H1 (cell line): ENCODE measurements around the gene RREB1. TPM values are rescaled to one million over a fixed set of nuclear protein-coding genes. Genes with fewer than 3 reads are reported as not detected.

ENCODE experiments used
- CTCF ChIA-PET: fragments of 300-600 bp; sonication (Branson Sonifier 250); formaldehyde crosslinking; loops from one replicate; lab custom pipeline; 2021; ENCODE audit not compliant: partially characterized antibody; lab: Charles Lee
- POLR2A ChIA-PET: fragments of 300-600 bp; sonication (Branson Sonifier 250); formaldehyde crosslinking; loops from one replicate; lab custom pipeline; 2021; ENCODE audit warnings: inconsistent platforms; ENCODE audit not compliant: partially characterized antibody; lab: Charles Lee
- DNase-seq, 2 experiments: peaks; one replicate each; pipeline versions ENCODE4 v3.0.0 to v3.0.0-alpha.2; 2010 to 2022; ENCODE audit warnings: low spot score in 2 of 2, low read depth in 1 of 2, mixed read lengths in 1 of 2
- FAIRE-seq: peaks from 2 replicates; lab custom pipeline; 2011; peaks lifted over from hg19 to GRCh38; lab: Jason Lieb, UNC
- H2AFZ ChIP-seq: 2 replicates; pipeline ENCODE4 v1.8.1; 2012; ENCODE audit warnings: low read length, inconsistent platforms
- H2AK5ac ChIP-seq: 2 replicates; pipeline ENCODE4 v1.6.1; 2013; ENCODE audit warnings: low read depth, low read length
- H2BK120ac ChIP-seq: replicated peaks from 2 replicates; pipeline ENCODE3; 2013; ENCODE audit warnings: low read depth, low read length, inconsistent platforms
- H2BK12ac ChIP-seq: 2 replicates; pipeline ENCODE4 v1.6.1; 2013; ENCODE audit warnings: low read depth, low read length
- H2BK15ac ChIP-seq: 2 replicates; pipeline ENCODE4 v1.6.1; 2013; ENCODE audit warnings: low read length
- H2BK20ac ChIP-seq: 2 replicates; pipeline ENCODE4 v1.6.1; 2013; ENCODE audit warnings: low read length
- H2BK5ac ChIP-seq: 2 replicates; pipeline ENCODE4 v1.6.1; 2013; ENCODE audit warnings: low read depth, low read length
- H3K14ac ChIP-seq: 2 replicates; pipeline ENCODE4 v1.6.1; 2013; ENCODE audit warnings: inconsistent platforms; ENCODE audit not compliant: insufficient read length
- H3K18ac ChIP-seq: 2 replicates; pipeline ENCODE4 v1.6.1; 2013; ENCODE audit warnings: low read length; ENCODE audit errors: extremely low read depth
- H3K23ac ChIP-seq: 2 replicates; pipeline ENCODE4 v1.6.1; 2013; ENCODE audit warnings: inconsistent platforms; ENCODE audit not compliant: insufficient read length
- H3K23me2 ChIP-seq: 2 replicates; pipeline ENCODE4 v1.6.1; 2013; ENCODE audit warnings: low read depth, low read length
- H3K27ac ChIP-seq: 2 replicates; pipeline ENCODE4 v1.6.1; 2011; ENCODE audit warnings: low read depth, low read length, inconsistent platforms
- H3K27me3 ChIP-seq, 4 experiments: replicated peaks in 1 of 4; 1 replicate in 1 of 4; 2 replicates in 3 of 4; pipeline versions ENCODE4 v1.6.1 to v1.8.1; 2011 to 2013; ENCODE audit warnings: low read length in 3 of 4, mild to moderate bottlenecking in 3 of 4, inconsistent platforms in 2 of 4, mixed read lengths in 2 of 4, moderate library complexity in 1 of 4; ENCODE audit not compliant: control insufficient read depth in 3 of 4, insufficient read depth in 3 of 4; ENCODE audit errors: extremely low read depth in 1 of 4
- H3K36me3 ChIP-seq, 4 experiments: 2 replicates each; pipeline versions ENCODE4 v1.6.1 to v1.8.1; 2011 to 2013; ENCODE audit warnings: mild to moderate bottlenecking in 4 of 4, low read length in 3 of 4, moderate library complexity in 2 of 4, control low read depth in 1 of 4, inconsistent platforms in 1 of 4; ENCODE audit not compliant: insufficient read depth in 4 of 4, control insufficient read depth in 2 of 4
- H3K4ac ChIP-seq: replicated peaks from 2 replicates; pipeline ENCODE3; 2013; ENCODE audit warnings: low read length, low read depth, mixed read lengths, inconsistent platforms; ENCODE audit not compliant: insufficient read length
- H3K4me1 ChIP-seq, 4 experiments: replicated peaks in 1 of 4; 1 replicate in 1 of 4; 2 replicates in 3 of 4; pipeline versions ENCODE4 v1.6.1 to v1.8.1; 2011 to 2013; ENCODE audit warnings: low read length in 3 of 4, inconsistent platforms in 2 of 4, mixed read lengths in 1 of 4; ENCODE audit not compliant: insufficient read depth in 4 of 4, control insufficient read depth in 3 of 4
- H3K4me2 ChIP-seq, 2 experiments: 2 replicates each; pipeline versions ENCODE4 v1.6.1 to v1.8.1; 2011 to 2013; ENCODE audit warnings: low read depth in 2 of 2, low read length in 2 of 2, control low read depth in 1 of 2, inconsistent platforms in 1 of 2, mild to moderate bottlenecking in 1 of 2; ENCODE audit not compliant: insufficient read depth in 1 of 2
- H3K4me3 ChIP-seq, 4 experiments: fragments of 200-600, 300-600 bp in 1 of 4; sonication (generic), shearing (Covaris generic), sonication (Bioruptor Twin) in 1 of 4; 2 replicates each; pipeline versions ENCODE4 v1.5.1 to v1.8.1; 2011 to 2016; ENCODE audit warnings: low read length in 4 of 4, low read depth in 3 of 4, control low read depth in 2 of 4, inconsistent platforms in 2 of 4, mild to moderate bottlenecking in 2 of 4, mixed read lengths in 1 of 4, moderate library complexity in 1 of 4; ENCODE audit not compliant: insufficient read depth in 2 of 4; ENCODE audit errors: extremely low read depth in 1 of 4
- H3K56ac ChIP-seq: replicated peaks from 2 replicates; pipeline ENCODE3; 2013; ENCODE audit warnings: low read depth, mild to moderate bottlenecking, mixed read lengths, low read length, inconsistent platforms; ENCODE audit not compliant: insufficient read length
- H3K79me1 ChIP-seq: 2 replicates; pipeline ENCODE4 v1.6.1; 2013; ENCODE audit warnings: low read depth, low read length, control low read depth
- H3K79me2 ChIP-seq, 2 experiments: 2 replicates each; pipeline versions ENCODE4 v1.6.1 to v1.8.1; 2012 to 2013; ENCODE audit warnings: low read length in 2 of 2, mild to moderate bottlenecking in 2 of 2, inconsistent platforms in 1 of 2; ENCODE audit not compliant: insufficient read depth in 2 of 2, control insufficient read depth in 1 of 2
- H3K9ac ChIP-seq, 4 experiments: replicated peaks in 1 of 4; 1 replicate in 1 of 4; 2 replicates in 3 of 4; pipeline versions ENCODE4 v1.6.1 to v1.8.1; 2011 to 2013; ENCODE audit warnings: low read depth in 3 of 4, low read length in 3 of 4, control low read depth in 2 of 4, mild to moderate bottlenecking in 2 of 4, moderate library complexity in 2 of 4, inconsistent platforms in 1 of 4; ENCODE audit errors: extremely low read depth in 1 of 4
- H3K9me3 ChIP-seq, 2 experiments: 2 replicates each; pipeline versions ENCODE4 v1.6.1 to v1.8.1; 2012 to 2013; ENCODE audit warnings: mild to moderate bottlenecking in 2 of 2, moderate library complexity in 2 of 2, control low read depth in 1 of 2, inconsistent platforms in 1 of 2, low read depth in 1 of 2, low read length in 1 of 2, mixed read lengths in 1 of 2; ENCODE audit not compliant: insufficient read depth in 2 of 2
- H4K20me1 ChIP-seq, 2 experiments: replicated peaks in 1 of 2; 2 replicates each; pipeline versions ENCODE3 to v1.8.1; 2011 to 2013; ENCODE audit warnings: inconsistent platforms in 2 of 2, low read length in 2 of 2, mild to moderate bottlenecking in 1 of 2; ENCODE audit not compliant: insufficient read depth in 2 of 2, control insufficient read depth in 1 of 2
- H4K5ac ChIP-seq: 2 replicates; pipeline ENCODE4 v1.6.1; 2013; ENCODE audit warnings: low read length, low read depth, mixed read lengths, inconsistent platforms; ENCODE audit not compliant: insufficient read length
- H4K8ac ChIP-seq: 2 replicates; pipeline ENCODE4 v1.8.0; 2013; ENCODE audit warnings: mild to moderate bottlenecking, moderate library complexity, low read length, inconsistent platforms; ENCODE audit not compliant: insufficient read depth; ENCODE audit errors: extremely low read depth
- H4K91ac ChIP-seq: replicated peaks from 2 replicates; pipeline ENCODE3; 2013; ENCODE audit warnings: low read length, mixed read lengths, inconsistent platforms; ENCODE audit not compliant: insufficient read length
- CTBP2 ChIP-seq: IDR thresholded peaks from 2 replicates; pipeline ENCODE4 v1.7.0; 2011; ENCODE audit warnings: borderline replicate concordance, mild to moderate bottlenecking, moderate library complexity, mixed read lengths, low read length; ENCODE audit not compliant: insufficient read depth, insufficient read length
- HDAC6 ChIP-seq: IDR thresholded peaks from one replicate; pipeline ENCODE4 v1.7.1; 2012; ENCODE audit warnings: low read depth, mild to moderate bottlenecking, inconsistent platforms, low read length, moderate library complexity
- MAX ChIP-seq: IDR thresholded peaks from 2 replicates; pipeline ENCODE4 v1.6.1; 2012; ENCODE audit warnings: inconsistent platforms
- POLR2A ChIP-seq, 2 experiments: IDR thresholded peaks; 1 replicate in 1 of 2; 2 replicates in 1 of 2; pipeline ENCODE4 v1.6.1; 2011; ENCODE audit warnings: low read depth in 2 of 2, low read length in 2 of 2, mild to moderate bottlenecking in 2 of 2; ENCODE audit errors: control extremely low read depth in 1 of 2
- USF2 ChIP-seq: IDR thresholded peaks from 2 replicates; pipeline ENCODE4 v1.6.1; 2011; ENCODE audit warnings: low read length, improper control_type of control experiment
- YY1 ChIP-seq: IDR thresholded peaks from 2 replicates; pipeline ENCODE4 v1.6.1; 2011; ENCODE audit warnings: low read depth, mild to moderate bottlenecking, low read length
- WGBS, 2 experiments: shearing (Covaris generic) in 1 of 2; methylation state at CpG; one replicate each; pipeline versions ENCODE4 v1.1.6 to v1.1.7; 2013 to 2015; ENCODE audit warnings: low lambda C conversion rate in 2 of 2, mixed read lengths in 2 of 2, inconsistent platforms in 1 of 2, low coverage in 1 of 2, missing lambda C conversion rate in 1 of 2; ENCODE audit not compliant: insufficient replicate concordance in 2 of 2, insufficient coverage in 1 of 2, insufficient read length in 1 of 2; ENCODE audit errors: extremely low coverage in 1 of 2, missing lambda C conversion rate in 1 of 2; 5-methylcytosine and 5-hydroxymethylcytosine counted together
- polyA plus RNA-seq, 7 experiments: library from polyadenylated mRNA; depleted of rRNA in 3 of 7; stranded (reverse) in 5 of 7; unstranded in 2 of 7; fragments of >200 nt in 5 of 7; fragments of 200-250 nt in 2 of 7; gene quantifications; 1 replicate in 5 of 7; 2 replicates in 1 of 7; 4 replicates in 1 of 7; pipeline versions ENCODE4 v1.2.1 to v1.2.3, GENCODE V29; 2011 to 2013; ENCODE audit warnings: missing spikeins in 2 of 7, mixed read lengths in 2 of 7
- total RNA-seq: library from RNA; stranded (reverse); fragmentation: NEBNext Ultra II Directional; extraction: Animal tissue kit (Norgen Biotek cat#: 25700); gene quantifications from 2 replicates; pipeline ENCODE4 v1.2.1, GENCODE V29; 2021

The RREB1 gene
- total and polyA plus RNA-seq, 2 of the 8 experiments (the other 6 are each of a cell fraction or from before 2014, with no cell fraction given) = 3.9 to 34.7 TPM

GRCh38 chr6:7188492-7188891 lies 80.7 kb downstream of the RREB1 start:
- H3K23ac ChIP-seq = no peak overlapping the region
- H3K14ac ChIP-seq = no peak overlapping the region
- no peaks in the 10 kb centered on the region for H3K9me3 ChIP-seq
- no peaks in the 10 kb centered on the region for H3K4me1 ChIP-seq
- no peak overlapping the region for H2BK15ac ChIP-seq
- H3K56ac ChIP-seq = no peak overlapping the region
- H2BK12ac ChIP-seq = no peak overlapping the region
- no peak overlapping the region for H3K18ac ChIP-seq
- H3K36me3 ChIP-seq = peaks cover 0 to 20% (median 5%) of the 10 kb centered on the region in 4 experiments; a peak in 4 of 8 replicates
- H4K20me1 ChIP-seq = no peaks in the 10 kb centered on the region
- no peak overlapping the region for H4K5ac ChIP-seq
- H4K91ac ChIP-seq = no peak overlapping the region
- DNase-seq (no peak), FAIRE-seq (no peak)
- H3K79me2 ChIP-seq = no peaks in the 10 kb centered on the region; a peak in 1 of 4 replicates
- no peak overlapping the region for H2BK120ac ChIP-seq
- H4K8ac ChIP-seq = no peak overlapping the region
- peaks cover 2% of the 10 kb centered on the region; the same call in 1 of the 2 replicates for H3K79me1 ChIP-seq
- no peak overlapping the region for H3K4ac ChIP-seq
- ChIA-PET POLR2A (no interaction called here), CTCF (interaction anchor here (0.9 kb wide), 2 partner anchors 55 to 400 kb away, joined by 3 to 4 read pairs; no protein-coding TSS in a partner anchor)
- no peak overlapping the region for H3K4me2 ChIP-seq
- no peaks in the 10 kb centered on the region for H3K27me3 ChIP-seq
- no peaks in the 10 kb centered on the region for H3K23me2 ChIP-seq
- H3K9ac ChIP-seq = no peak overlapping the region
- H3K27ac ChIP-seq = no peak overlapping the region
- TF ChIP-seq USF2 (no peak), POLR2A (IDR thresholded peaks at IDR 0.05; ENCODE audit: control extremely low read depth in 1 of 2, low read depth in 2 of 2, low read length in 2 of 2) (no peak), MAX (no peak), HDAC6 (no peak), YY1 (no peak), CTBP2 (no peak)
- no peak overlapping the region for H2BK5ac ChIP-seq
- no peak overlapping the region for H2AK5ac ChIP-seq
- no peak overlapping the region for H3K4me3 ChIP-seq
- H2AFZ ChIP-seq = no peak overlapping the region
- H2BK20ac ChIP-seq = no peak overlapping the region
- WGBS, 2 experiments = 89% methylated on average over 5 of the region's 5 CpGs; no CpG with 5 or more reads in 1 of the 2 experiments
